Suppressor macrophage treated with lipopolysaccharide for 4 hours (primary cell): ENCODE results near the gene RAB7A.
"Not testable (repeated sequence)": the region's sequence is repeated elsewhere in the genome, so short reads cannot be mapped to it uniquely, and the experiment has no call there.

Experiments used
- DNase-seq: peaks from one replicate; pipeline ENCODE4 v3.0.0-alpha.2; 2020

The RAB7A gene

GRCh38 chr3:128760881-128761280, 34.9 kb downstream of the RAB7A start:
- DNase-seq, result no peak

GRCh38 chr3:128761392-128761791, 35.4 kb downstream of the RAB7A start:
- DNase-seq, result no peak

- DNase-seq, result peak; percentile 23
Observed at GRCh38 chr3:128763967-128764366, 38.0 kb downstream of the RAB7A start.

- no peak for DNase-seq
Observed at GRCh38 chr3:128764863-128765262, 38.9 kb downstream of the RAB7A start.

- DNase-seq, result peak; percentile 4
Observed at GRCh38 chr3:128767094-128767750, 41.2 kb downstream of the RAB7A start.

- no peak for DNase-seq
Observed at GRCh38 chr3:128768471-128768870, 42.5 kb downstream of the RAB7A start.

DNA sequence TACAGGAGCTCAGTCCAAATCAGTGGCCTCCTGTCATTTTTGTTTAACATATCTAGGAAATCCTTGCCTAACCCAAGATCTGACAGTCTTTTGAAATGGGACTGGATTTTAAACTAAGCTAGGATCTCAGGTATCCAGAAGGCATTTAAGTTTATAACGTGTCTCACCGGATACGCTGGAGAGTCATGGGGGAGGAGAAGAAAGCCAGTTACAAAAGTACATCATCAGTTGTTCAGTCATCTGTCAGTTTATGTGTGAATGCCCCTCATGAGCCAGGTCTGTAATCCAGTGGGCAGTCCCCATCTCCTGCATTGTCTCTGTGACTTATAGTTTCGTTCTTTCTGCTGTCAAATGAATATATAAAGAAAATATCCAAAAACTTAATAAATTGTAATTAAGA, 44.4 kb downstream of the RAB7A start:
- DNase-seq, result no peak

GRCh38 chr3:128773189-128773588, 47.2 kb downstream of the RAB7A start:
- not testable (repeated sequence) for DNase-seq

GRCh38 chr3:128773592-128773991, 47.6 kb downstream of the RAB7A start:
- DNase-seq, result not testable (repeated sequence)

DNA sequence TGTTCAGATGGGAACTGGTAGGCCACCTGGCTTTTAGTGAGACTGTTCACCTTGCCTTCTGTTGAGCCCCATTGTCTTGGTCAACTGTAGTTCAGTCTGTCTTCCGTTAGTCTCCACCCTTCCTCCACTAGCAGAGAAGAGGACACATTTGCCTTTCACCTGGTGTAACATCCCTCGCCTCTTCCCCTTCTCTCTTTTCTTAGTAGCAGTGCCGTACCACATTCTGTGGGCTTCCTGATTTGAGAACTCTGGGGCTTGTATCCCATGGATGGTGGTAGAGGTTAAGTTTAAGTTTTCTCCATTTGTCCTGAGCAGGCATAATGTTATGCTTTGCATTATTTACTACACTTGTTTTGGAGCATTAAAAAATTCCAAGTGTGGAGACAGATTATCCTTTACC, 49.3 kb downstream of the RAB7A start:
- DNase-seq, result no peak

DNA sequence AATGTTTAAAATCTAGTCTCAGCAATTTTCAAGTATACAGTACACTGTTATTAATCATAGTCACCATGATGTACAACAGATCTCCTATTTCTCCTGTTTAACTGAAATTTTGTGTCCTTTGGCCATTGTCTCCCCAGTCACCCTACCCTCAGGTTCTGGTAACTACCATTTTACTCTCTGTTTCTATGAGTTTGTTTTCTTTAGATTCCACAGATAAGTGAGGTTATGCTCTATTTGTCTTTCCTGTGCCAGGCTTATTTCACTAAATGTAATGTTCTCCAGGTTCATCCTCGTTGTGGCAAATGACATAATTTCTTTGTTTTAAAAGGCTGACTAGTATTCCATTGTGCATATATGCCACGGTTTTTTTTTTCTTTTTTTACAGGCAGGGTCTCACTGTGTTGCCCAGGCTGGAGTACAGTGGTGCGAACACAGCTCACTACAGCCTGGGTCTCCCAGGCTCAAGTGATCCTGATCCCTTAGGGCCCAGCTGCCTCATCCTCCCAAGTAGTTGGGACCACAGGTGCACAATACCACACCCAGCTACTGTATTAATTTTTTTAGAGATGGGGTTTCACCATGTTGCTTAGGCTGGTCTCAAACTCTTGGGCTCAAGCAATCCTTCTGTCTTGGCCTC, 50.0 kb downstream of the RAB7A start:
- DNase-seq, result no peak

DNA sequence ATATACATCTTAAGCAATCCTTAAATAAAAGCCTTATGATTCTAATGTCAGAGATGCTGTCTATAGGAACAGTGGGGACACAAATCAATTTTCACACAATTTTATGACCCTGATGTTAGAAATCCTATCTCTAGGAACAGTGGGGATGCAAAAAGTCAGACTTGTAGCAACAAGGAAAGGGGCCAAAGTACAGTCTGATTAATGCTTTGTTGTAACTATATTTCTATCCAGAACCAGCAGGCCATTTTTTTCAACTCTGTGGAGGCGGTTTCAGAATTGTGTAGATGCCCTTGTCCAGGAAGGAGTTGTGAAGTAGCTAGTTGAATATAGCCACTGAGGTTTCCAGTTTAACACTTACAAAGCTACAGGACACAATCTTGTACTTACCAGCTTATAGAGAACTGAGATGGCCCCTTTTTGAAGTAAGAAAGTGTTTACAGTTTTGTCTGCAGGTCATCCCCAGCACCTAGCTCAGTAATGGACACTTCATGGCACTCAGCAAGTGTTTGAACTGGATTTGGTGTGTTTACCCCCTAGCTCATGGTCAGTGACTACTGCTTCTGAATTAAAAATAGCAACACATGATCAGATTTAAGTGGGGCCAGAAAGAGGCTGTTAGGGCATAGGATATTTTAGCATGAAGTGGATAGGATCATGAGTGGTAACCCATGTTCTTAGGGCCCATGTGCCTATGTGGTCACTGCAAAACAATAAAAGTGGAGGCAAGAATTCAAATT, 54.3 kb downstream of the RAB7A start:
- DNase-seq, result no peak

DNA sequence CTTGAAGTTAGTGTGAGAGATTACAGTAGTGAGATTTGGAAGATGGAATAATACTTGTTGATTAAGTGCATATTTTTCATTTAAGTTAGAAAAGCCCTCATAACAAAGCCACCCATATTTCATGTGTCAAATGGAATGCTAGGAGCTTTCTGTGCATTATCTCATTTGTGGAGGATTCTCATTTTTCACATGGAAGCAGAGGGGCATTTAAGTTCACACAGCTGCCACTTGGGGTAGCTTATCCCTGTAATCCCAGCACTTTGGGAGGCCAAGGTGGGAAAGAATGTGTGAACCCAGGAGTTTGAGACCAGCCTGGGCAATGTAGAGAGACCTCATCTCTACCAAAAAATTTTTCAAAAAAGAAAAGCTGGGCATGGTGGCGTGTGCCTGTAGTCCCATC, 55.2 kb downstream of the RAB7A start:
- DNase-seq, result no peak

DNA sequence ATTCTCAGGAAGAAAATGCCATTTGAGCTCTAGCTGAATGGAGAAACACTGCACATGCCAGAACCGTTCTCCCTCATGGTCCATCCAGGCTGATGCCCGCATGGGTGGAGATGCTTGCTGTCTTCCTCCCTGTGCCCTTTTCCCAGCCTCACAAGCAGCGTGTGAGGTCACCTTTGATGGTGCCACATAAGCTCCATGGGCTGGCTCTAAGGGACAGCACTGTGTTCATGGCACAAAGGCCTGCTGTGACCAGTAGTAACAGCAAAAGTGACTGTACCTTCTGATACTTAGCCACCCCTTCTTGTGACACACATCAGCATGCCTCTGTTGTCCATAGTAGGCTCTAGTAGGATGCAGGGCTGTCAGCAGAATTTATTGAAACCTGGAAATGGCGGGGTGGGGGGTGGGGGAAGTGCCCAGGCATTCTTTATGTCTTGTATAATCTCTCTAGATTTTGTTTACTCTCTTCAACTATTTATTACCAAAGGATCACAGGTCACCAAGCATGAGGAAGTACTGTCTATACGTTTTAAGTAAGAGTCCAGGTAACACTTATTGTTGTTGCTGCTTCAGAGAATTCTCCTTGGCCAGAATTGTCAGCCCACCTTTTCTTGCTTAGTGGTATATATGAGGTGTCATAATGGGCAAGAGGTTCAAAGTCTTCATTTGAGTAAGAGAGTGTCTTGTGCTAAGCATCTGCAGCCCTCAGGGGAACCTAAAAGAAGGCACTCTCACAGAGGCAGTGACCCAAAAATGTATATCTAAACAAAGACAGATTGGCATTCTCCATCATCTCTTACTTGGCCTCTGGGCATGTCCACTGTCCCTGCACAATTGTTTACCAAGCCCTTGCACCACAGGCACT, 56.5 kb downstream of the RAB7A start:
- no peak for DNase-seq

GRCh38 chr3:128783774-128784173, 57.8 kb downstream of the RAB7A start:
- no peak for DNase-seq

- DNase-seq, result no peak
Observed at GRCh38 chr3:128784232-128784631, 58.2 kb downstream of the RAB7A start.

GRCh38 chr3:128784843-128785242, 58.9 kb downstream of the RAB7A start:
- DNase-seq, result no peak

- no peak for DNase-seq
Observed at GRCh38 chr3:128786434-128787020, 60.5 kb downstream of the RAB7A start.

DNA sequence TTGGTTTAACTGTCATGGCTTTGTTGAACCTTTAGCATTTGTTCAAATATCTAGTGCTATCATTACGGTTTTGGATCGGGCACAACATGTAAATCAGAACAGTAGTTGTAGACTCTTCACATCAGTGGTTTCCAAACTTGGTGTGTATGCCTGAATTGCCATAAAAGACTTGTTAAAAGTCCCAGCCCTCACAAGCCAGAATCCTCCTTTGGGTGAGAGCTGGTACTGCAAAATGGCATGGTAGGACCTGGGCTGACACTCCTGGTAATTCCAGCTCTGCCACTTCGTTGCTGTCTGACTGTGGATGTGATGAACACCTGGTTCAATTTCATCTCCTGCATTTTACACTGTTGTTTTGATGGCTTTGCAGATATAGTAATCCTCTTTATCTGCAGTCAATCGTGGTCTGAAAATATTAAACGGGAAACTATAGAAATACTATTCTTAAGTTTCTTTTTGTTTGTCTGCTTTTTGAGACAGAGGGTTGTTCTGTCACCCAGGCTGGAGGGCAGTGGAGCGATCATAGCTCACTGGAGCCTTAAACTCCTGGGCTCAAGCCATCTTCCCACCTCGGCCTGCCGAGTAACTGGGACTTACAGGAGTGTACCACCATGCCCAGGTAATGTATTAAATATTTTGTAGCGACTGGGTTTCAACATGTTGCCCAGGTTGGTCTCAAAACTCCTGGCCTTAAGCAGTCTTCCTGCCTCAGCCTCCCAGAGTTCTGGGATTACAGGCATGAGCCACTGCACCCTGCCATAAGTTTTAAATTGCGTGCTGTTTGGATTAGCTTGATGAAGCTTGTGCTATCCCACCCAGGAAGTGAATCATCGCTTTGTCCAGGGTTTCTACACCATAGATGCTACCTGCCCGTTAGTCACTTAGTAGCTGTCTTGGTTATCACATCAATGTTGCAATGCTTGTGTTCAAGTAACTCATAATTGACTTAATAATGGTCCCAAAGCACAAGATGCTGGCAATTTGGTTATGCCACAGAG, 61.6 kb downstream of the RAB7A start:
- DNase-seq, result peak; percentile 62

- no peak for DNase-seq
Observed at GRCh38 chr3:128788268-128788869, 62.4 kb downstream of the RAB7A start.
